ENCODE data around the gene SRGAP1.
A peak's percentile ranks its signal among the peaks of the same experiment; 100 is the strongest.

SRGAP1 gene

GRCh38 chr12:63967358-63968145, 123.1 kb downstream of the SRGAP1 start:
- peak; percentile 14 for DNase-seq (ENCODE audit: low read depth)

GRCh38 chr12:63968673-63969072, 124.2 kb downstream of the SRGAP1 start:
- DNase-seq (ENCODE audit: low read depth), result no peak

GRCh38 chr12:63976902-63977395, 132.4 kb downstream of the SRGAP1 start:
- no peak for DNase-seq (ENCODE audit: low read depth)

GRCh38 chr12:63977441-63977840, 132.9 kb downstream of the SRGAP1 start:
- peak; percentile 63 for DNase-seq (ENCODE audit: low read depth)

GRCh38 chr12:63978519-63978918, 134.0 kb downstream of the SRGAP1 start:
- peak; percentile 72 for DNase-seq (ENCODE audit: low read depth)

- DNase-seq (ENCODE audit: low read depth), result no peak
Observed at GRCh38 chr12:63980211-63980610, 135.7 kb downstream of the SRGAP1 start.

GRCh38 chr12:63981343-63981742, 136.8 kb downstream of the SRGAP1 start:
- no peak for DNase-seq (ENCODE audit: low read depth)

GRCh38 chr12:63982604-63983295, 138.2 kb downstream of the SRGAP1 start:
- peak; percentile 21 for DNase-seq (ENCODE audit: low read depth)

- DNase-seq (ENCODE audit: low read depth), result no peak
Observed at GRCh38 chr12:63985456-63985855, 141.0 kb downstream of the SRGAP1 start.

GRCh38 chr12:63985945-63986344, 141.4 kb downstream of the SRGAP1 start:
- DNase-seq (ENCODE audit: low read depth), result no peak

GRCh38 chr12:63989301-63989845, 144.9 kb downstream of the SRGAP1 start:
- DNase-seq (ENCODE audit: low read depth), result no peak

- DNase-seq (ENCODE audit: low read depth), result no peak
Observed at GRCh38 chr12:63990828-63991547, 146.5 kb downstream of the SRGAP1 start.

GRCh38 chr12:63994704-63995103, 150.2 kb downstream of the SRGAP1 start:
- DNase-seq (ENCODE audit: low read depth), result peak; percentile 70

GRCh38 chr12:63995512-63995911, 151.0 kb downstream of the SRGAP1 start:
- no peak for DNase-seq (ENCODE audit: low read depth)

- no peak for DNase-seq (ENCODE audit: low read depth)
Observed at GRCh38 chr12:63996556-63996955, 152.1 kb downstream of the SRGAP1 start.

- no peak for DNase-seq (ENCODE audit: low read depth)
Observed at GRCh38 chr12:63997198-63997597, 152.7 kb downstream of the SRGAP1 start.

- no peak for DNase-seq (ENCODE audit: low read depth)
Observed at GRCh38 chr12:63998584-63998983, 154.1 kb downstream of the SRGAP1 start.

- DNase-seq (ENCODE audit: low read depth), result no peak
Observed at GRCh38 chr12:63999853-64000252, 155.4 kb downstream of the SRGAP1 start.

GRCh38 chr12:64001439-64001838, 156.9 kb downstream of the SRGAP1 start:
- DNase-seq (ENCODE audit: low read depth), result peak; percentile 92

GRCh38 chr12:64004641-64005040, 160.1 kb downstream of the SRGAP1 start:
- peak; percentile 15 for DNase-seq (ENCODE audit: low read depth)

- peak; percentile 20 for DNase-seq (ENCODE audit: low read depth)
Observed at GRCh38 chr12:64006211-64006825, 161.8 kb downstream of the SRGAP1 start.

GRCh38 chr12:64007853-64008252, 163.4 kb downstream of the SRGAP1 start:
- DNase-seq (ENCODE audit: low read depth), result no peak
